Measurements from ENCODE around the gene SLC8B1.

Gene SLC8B1

DNA sequence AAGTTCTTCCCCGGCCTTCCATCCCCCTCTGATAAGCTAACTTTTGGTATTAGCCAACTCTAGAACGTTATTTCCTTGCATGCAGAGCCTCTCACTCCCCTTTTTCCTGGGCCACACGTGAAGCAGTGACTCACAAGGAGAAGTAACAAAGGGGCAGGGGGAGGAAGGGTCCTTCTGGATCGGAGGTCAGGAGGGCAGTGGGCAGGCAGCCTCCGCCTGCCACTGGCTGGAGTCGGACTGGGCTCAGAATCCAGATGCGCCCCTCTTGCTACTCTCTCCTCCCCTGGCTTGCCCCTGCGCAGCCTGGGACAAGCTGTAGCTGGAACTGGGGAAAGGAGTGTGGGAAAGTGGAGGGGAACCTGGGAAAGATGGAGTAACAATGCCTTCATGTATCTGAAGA is 58.6 kb downstream of the SLC8B1 start:
- TF ChIP-seq, protein P1, sequence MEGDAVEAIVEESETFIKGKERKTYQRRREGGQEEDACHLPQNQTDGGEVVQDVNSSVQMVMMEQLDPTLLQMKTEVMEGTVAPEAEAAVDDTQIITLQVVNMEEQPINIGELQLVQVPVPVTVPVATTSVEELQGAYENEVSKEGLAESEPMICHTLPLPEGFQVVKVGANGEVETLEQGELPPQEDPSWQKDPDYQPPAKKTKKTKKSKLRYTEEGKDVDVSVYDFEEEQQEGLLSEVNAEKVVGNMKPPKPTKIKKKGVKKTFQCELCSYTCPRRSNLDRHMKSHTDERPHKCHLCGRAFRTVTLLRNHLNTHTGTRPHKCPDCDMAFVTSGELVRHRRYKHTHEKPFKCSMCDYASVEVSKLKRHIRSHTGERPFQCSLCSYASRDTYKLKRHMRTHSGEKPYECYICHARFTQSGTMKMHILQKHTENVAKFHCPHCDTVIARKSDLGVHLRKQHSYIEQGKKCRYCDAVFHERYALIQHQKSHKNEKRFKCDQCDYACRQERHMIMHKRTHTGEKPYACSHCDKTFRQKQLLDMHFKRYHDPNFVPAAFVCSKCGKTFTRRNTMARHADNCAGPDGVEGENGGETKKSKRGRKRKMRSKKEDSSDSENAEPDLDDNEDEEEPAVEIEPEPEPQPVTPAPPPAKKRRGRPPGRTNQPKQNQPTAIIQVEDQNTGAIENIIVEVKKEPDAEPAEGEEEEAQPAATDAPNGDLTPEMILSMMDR (IDR thresholded peaks at IDR 0.05; ENCODE audit: low read depth, low read length) = no peak
- H3K4me3 ChIP-seq (replicated peaks in 1 of 2; ENCODE audit: low read depth in 2 of 2, low read length in 2 of 2) = no peak overlapping the region
- peak in 1 of 2 donors; percentile 79 for DNase-seq (ENCODE audit: low read depth in 2 of 2)

DNA sequence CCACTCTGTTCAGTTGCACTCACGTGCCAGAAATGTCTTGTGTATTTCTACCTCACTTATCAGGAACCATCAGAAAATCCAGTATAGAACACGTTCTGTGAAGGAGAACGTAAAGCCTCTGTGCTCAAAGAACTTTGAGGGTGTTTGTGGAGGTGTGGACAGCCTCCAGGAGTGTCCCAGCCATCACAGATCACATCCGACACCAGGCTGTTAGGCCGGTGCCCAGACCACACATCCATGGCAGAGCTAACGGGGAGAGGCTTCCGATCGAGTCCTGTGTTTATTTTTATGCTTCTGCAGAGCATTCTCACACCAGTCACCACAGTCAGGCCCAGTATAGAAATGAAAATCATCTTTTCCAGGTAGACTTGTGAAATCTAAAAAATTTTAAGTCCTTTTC is 60.1 kb downstream of the SLC8B1 start:
- no peak for DNase-seq (ENCODE audit: low read depth in 2 of 2)
- TF ChIP-seq, protein P1 (IDR thresholded peaks at IDR 0.05; ENCODE audit: low read depth, low read length) = no peak
- H3K4me3 ChIP-seq (replicated peaks in 1 of 2; ENCODE audit: low read depth in 2 of 2, low read length in 2 of 2) = no peak overlapping the region

GRCh38 chr12:113273053-113273725 is 61.7 kb downstream of the SLC8B1 start:
- peak; percentile 23 to 34 for DNase-seq (ENCODE audit: low read depth in 2 of 2)
- H3K4me3 ChIP-seq (replicated peaks in 1 of 2; ENCODE audit: low read depth in 2 of 2, low read length in 2 of 2) = no peak overlapping the region
- TF ChIP-seq, protein P1 (IDR thresholded peaks at IDR 0.05; ENCODE audit: low read depth, low read length) = no peak

DNA sequence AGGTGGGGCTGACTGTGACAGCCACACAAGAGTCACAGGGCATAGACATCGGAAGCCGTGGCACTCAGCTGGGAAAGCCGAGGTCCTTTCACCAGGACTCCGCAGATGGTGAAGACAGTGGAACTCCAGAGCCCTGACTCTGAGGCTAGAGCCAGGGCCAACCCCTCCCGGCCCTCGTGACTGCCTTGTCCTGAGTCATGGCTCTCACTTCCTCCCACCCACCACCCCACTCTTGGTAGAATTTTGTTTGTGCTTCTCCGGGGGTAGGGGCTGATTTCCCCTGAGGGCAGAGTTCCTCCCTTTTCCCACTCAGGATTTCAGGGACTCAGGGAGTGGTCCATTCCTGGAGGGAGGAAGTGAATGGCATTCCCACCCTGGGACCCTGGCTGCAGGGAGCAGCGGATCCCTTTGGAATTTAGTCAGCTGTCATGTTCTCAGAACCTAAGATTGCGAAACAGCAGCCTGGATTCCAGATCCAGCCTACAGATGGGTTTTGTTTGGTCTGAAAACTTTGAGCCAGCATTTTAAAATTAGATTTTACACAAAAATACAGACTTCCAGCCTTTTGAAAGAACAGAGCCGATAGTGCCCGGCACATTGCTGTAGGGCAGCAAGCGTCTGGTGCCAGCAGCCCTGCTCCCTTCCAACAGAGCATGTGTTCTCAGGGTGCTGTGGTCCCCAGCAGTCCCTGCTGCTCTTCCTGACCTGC is 62.9 kb downstream of the SLC8B1 start:
- H3K4me3 ChIP-seq (replicated peaks in 1 of 2; ENCODE audit: low read depth in 2 of 2, low read length in 2 of 2) = no peak overlapping the region
- peak; percentile 82 to 91 for DNase-seq (ENCODE audit: low read depth in 2 of 2)
- TF ChIP-seq, protein P1 (IDR thresholded peaks at IDR 0.05; ENCODE audit: low read depth, low read length) = no peak

GRCh38 chr12:113271466-113271852 is 63.5 kb downstream of the SLC8B1 start:
- TF ChIP-seq, protein P1 (IDR thresholded peaks at IDR 0.05; ENCODE audit: low read depth, low read length) = no peak
- no peak for DNase-seq (ENCODE audit: low read depth in 2 of 2)
- H3K4me3 ChIP-seq (replicated peaks in 1 of 2; ENCODE audit: low read depth in 2 of 2, low read length in 2 of 2) = no peak overlapping the region

GRCh38 chr12:113270709-113271009 is 64.2 kb downstream of the SLC8B1 start:
- H3K4me3 ChIP-seq (replicated peaks in 1 of 2; ENCODE audit: low read depth in 2 of 2, low read length in 2 of 2) = no peak overlapping the region
- no peak for DNase-seq (ENCODE audit: low read depth in 2 of 2)
- TF ChIP-seq, protein P1 (IDR thresholded peaks at IDR 0.05; ENCODE audit: low read depth, low read length) = no peak

All from cardiac fibroblast (primary cell).